ENCODE data around the gene AP1S3.
"Not testable (repeated sequence)": the region's sequence is repeated elsewhere in the genome, so short reads cannot be mapped to it uniquely, and the experiment has no call there.

Gene AP1S3

GRCh38 chr2:223853425-223853837, 16.0 kb upstream of the AP1S3 start:
- no peak for DNase-seq (ENCODE audit: low read depth in 1 of 2, low spot score in 1 of 2)

- DNase-seq (ENCODE audit: low read depth in 1 of 2, low spot score in 1 of 2): no peak
These were observed 15.0 kb upstream of the AP1S3 start for GRCh38 chr2:223852281-223852795.

GRCh38 chr2:223847410-223847809, 10.0 kb upstream of the AP1S3 start:
- no peak for DNase-seq (ENCODE audit: low read depth in 1 of 2, low spot score in 1 of 2)

GRCh38 chr2:223846515-223846914, 9.1 kb upstream of the AP1S3 start:
- DNase-seq (ENCODE audit: low read depth in 1 of 2, low spot score in 1 of 2): no peak

- no peak for DNase-seq (ENCODE audit: low read depth in 1 of 2, low spot score in 1 of 2)
These were observed 4.2 kb upstream of the AP1S3 start for GRCh38 chr2:223841436-223842190.

GRCh38 chr2:223835701-223836532, 1.5 kb downstream of the AP1S3 start:
- no peak for DNase-seq (ENCODE audit: low read depth in 1 of 2, low spot score in 1 of 2)

GRCh38 chr2:223834431-223834830, 3.0 kb downstream of the AP1S3 start:
- no peak for DNase-seq (ENCODE audit: low read depth in 1 of 2, low spot score in 1 of 2)

- no peak for DNase-seq (ENCODE audit: low read depth in 1 of 2, low spot score in 1 of 2)
These were observed 5.0 kb downstream of the AP1S3 start for GRCh38 chr2:223832241-223832903.

GRCh38 chr2:223829128-223829527, 8.3 kb downstream of the AP1S3 start:
- DNase-seq (ENCODE audit: low read depth in 1 of 2, low spot score in 1 of 2): no peak

- DNase-seq (ENCODE audit: low read depth in 1 of 2, low spot score in 1 of 2): no peak
These were observed 9.1 kb downstream of the AP1S3 start for GRCh38 chr2:223828314-223828713.

GRCh38 chr2:223826995-223827394, 10.4 kb downstream of the AP1S3 start:
- no peak for DNase-seq (ENCODE audit: low read depth in 1 of 2, low spot score in 1 of 2)

- no peak for DNase-seq (ENCODE audit: low read depth in 1 of 2, low spot score in 1 of 2)
These were observed 13.1 kb downstream of the AP1S3 start for GRCh38 chr2:223824301-223824700.

GRCh38 chr2:223822818-223823217, 14.6 kb downstream of the AP1S3 start:
- no peak for DNase-seq (ENCODE audit: low read depth in 1 of 2, low spot score in 1 of 2)

- no peak for DNase-seq (ENCODE audit: low read depth in 1 of 2, low spot score in 1 of 2)
These were observed 16.8 kb downstream of the AP1S3 start for GRCh38 chr2:223820549-223820948.

- no peak for DNase-seq (ENCODE audit: low read depth in 1 of 2, low spot score in 1 of 2)
These were observed 17.5 kb downstream of the AP1S3 start for GRCh38 chr2:223819891-223820290.

- DNase-seq (ENCODE audit: low read depth in 1 of 2, low spot score in 1 of 2): no peak
These were observed 21.4 kb downstream of the AP1S3 start for GRCh38 chr2:223815884-223816570.

- no peak for DNase-seq (ENCODE audit: low read depth in 1 of 2, low spot score in 1 of 2)
These were observed 22.0 kb downstream of the AP1S3 start for GRCh38 chr2:223815186-223815883.

GRCh38 chr2:223814764-223815163, 22.6 kb downstream of the AP1S3 start:
- not testable (repeated sequence) for DNase-seq (ENCODE audit: low read depth in 1 of 2, low spot score in 1 of 2)

GRCh38 chr2:223813329-223813728, 24.1 kb downstream of the AP1S3 start:
- no peak for DNase-seq (ENCODE audit: low read depth in 1 of 2, low spot score in 1 of 2)

GRCh38 chr2:223811757-223812156, 25.6 kb downstream of the AP1S3 start:
- DNase-seq (ENCODE audit: low read depth in 1 of 2, low spot score in 1 of 2): no peak

Data from activated CD4-positive, alpha-beta T cell treated with anti-CD3 and anti-CD28 coated beads, Interleukin-2, amount 50 U/mL, for 24 hours (primary cell).